OCI-LY1 (cell line): ENCODE data around the gene WFDC6.

ENCODE experiments used
- H2AFZ ChIP-seq: fragments of 200-600 bp; sonication (generic), shearing (Covaris generic); 2 replicates; pipeline ENCODE4 v1.6.0; 2014; ENCODE audit warnings: antibody characterized with exemption, mild to moderate bottlenecking, low read length
- H3F3A ChIP-seq: fragments of 200-600 bp; sonication (generic), shearing (Covaris generic); 2 replicates; pipeline ENCODE4 v1.6.0; 2014; ENCODE audit warnings: mild to moderate bottlenecking, antibody characterized with exemption, low read length, moderate library complexity; ENCODE audit not compliant: insufficient read depth
- H3K27ac ChIP-seq: fragments of 200-600 bp; sonication (generic); 2 replicates; pipeline ENCODE4 v1.5.1; 2014; ENCODE audit warnings: low read length, mixed run types, mild to moderate bottlenecking, low read depth; ENCODE audit not compliant: poor library complexity, severe bottlenecking
- H3K27me3 ChIP-seq: fragments of 200-600 bp; sonication (generic); 2 replicates; pipeline ENCODE4 v1.6.0; 2014; ENCODE audit warnings: antibody characterized with exemption, mild to moderate bottlenecking, low read length, moderate library complexity; ENCODE audit not compliant: insufficient read depth
- H3K36me3 ChIP-seq: fragments of 200-600 bp; sonication (generic); 2 replicates; pipeline ENCODE4 v1.6.1; 2014; ENCODE audit warnings: mild to moderate bottlenecking, antibody characterized with exemption, low read length, moderate library complexity, mixed read lengths; ENCODE audit not compliant: insufficient read depth
- H3K4me1 ChIP-seq: fragments of 200-600 bp; sonication (generic); 2 replicates; pipeline ENCODE4 v1.5.1; 2014; ENCODE audit warnings: mild to moderate bottlenecking, low read length, moderate library complexity; ENCODE audit not compliant: insufficient read depth, severe bottlenecking
- H3K4me2 ChIP-seq: fragments of 200-600 bp; sonication (generic), shearing (Covaris generic); 2 replicates; pipeline ENCODE4 v1.6.1; 2014; ENCODE audit warnings: low read length
- H3K4me3 ChIP-seq: fragments of 200-600 bp; sonication (generic); 2 replicates; pipeline ENCODE4 v1.5.1; 2014; ENCODE audit warnings: low read length, low read depth, mild to moderate bottlenecking, mixed read lengths; ENCODE audit not compliant: poor library complexity, severe bottlenecking
- H3K79me2 ChIP-seq: fragments of 200-600 bp; shearing (Covaris generic); 2 replicates; pipeline ENCODE4 v1.6.1; 2016; ENCODE audit warnings: mixed run types, low read length, mixed read lengths; ENCODE audit not compliant: insufficient read depth
- H3K9ac ChIP-seq: fragments of 200-600 bp; sonication (generic), shearing (Covaris generic); 2 replicates; pipeline ENCODE4 v1.6.1; 2014; ENCODE audit warnings: mild to moderate bottlenecking, low read length, mixed read lengths
- H3K9me2 ChIP-seq: fragments of 200-600 bp; sonication (generic), shearing (Covaris generic); 2 replicates; pipeline ENCODE4 v1.6.1; 2014; ENCODE audit warnings: low read depth, mild to moderate bottlenecking, low read length, mixed read lengths
- H3K9me3 ChIP-seq: fragments of 200-600 bp; shearing (Covaris generic); 2 replicates; pipeline ENCODE4 v1.6.1; 2014; ENCODE audit warnings: low read length, mixed read lengths
- H4K20me1 ChIP-seq: fragments of 200-600 bp; sonication (generic), shearing (Covaris generic); 2 replicates; pipeline ENCODE4 v1.6.0; 2016; ENCODE audit warnings: mild to moderate bottlenecking, low read length; ENCODE audit not compliant: insufficient read depth
- EZH2 ChIP-seq: fragments of 200-600 bp; sonication (generic), shearing (Covaris generic); IDR thresholded peaks from 2 replicates; pipeline ENCODE4 v1.8.0; 2017; ENCODE audit warnings: borderline replicate concordance, mixed run types, mild to moderate bottlenecking, antibody characterized with exemption, low read length, moderate library complexity, mixed read lengths
- TF ChIP-seq, protein P1 (sequence below): fragments of 200-600 bp; sonication (generic), shearing (Covaris generic); IDR thresholded peaks from 2 replicates; pipeline ENCODE4 v1.5.1; 2017; ENCODE audit warnings: mild to moderate bottlenecking, antibody characterized with exemption, low read length, moderate library complexity, mixed read lengths

Gene WFDC6

GRCh38 chr20:45484676-45485075 is 54.6 kb downstream of the WFDC6 start:
- H3K36me3 ChIP-seq: no peaks in the 10 kb centered on the region
- TF ChIP-seq EZH2: no peak
- TF ChIP-seq, protein P1, sequence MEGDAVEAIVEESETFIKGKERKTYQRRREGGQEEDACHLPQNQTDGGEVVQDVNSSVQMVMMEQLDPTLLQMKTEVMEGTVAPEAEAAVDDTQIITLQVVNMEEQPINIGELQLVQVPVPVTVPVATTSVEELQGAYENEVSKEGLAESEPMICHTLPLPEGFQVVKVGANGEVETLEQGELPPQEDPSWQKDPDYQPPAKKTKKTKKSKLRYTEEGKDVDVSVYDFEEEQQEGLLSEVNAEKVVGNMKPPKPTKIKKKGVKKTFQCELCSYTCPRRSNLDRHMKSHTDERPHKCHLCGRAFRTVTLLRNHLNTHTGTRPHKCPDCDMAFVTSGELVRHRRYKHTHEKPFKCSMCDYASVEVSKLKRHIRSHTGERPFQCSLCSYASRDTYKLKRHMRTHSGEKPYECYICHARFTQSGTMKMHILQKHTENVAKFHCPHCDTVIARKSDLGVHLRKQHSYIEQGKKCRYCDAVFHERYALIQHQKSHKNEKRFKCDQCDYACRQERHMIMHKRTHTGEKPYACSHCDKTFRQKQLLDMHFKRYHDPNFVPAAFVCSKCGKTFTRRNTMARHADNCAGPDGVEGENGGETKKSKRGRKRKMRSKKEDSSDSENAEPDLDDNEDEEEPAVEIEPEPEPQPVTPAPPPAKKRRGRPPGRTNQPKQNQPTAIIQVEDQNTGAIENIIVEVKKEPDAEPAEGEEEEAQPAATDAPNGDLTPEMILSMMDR: no peak
- H3K79me2 ChIP-seq: no peaks in the 10 kb centered on the region
- H3K27me3 ChIP-seq: no peaks in the 10 kb centered on the region
- no peaks in the 10 kb centered on the region for H3K9me2 ChIP-seq
- no peak overlapping the region for H3K9ac ChIP-seq
- H4K20me1 ChIP-seq: no peaks in the 10 kb centered on the region
- no peaks in the 10 kb centered on the region for H3F3A ChIP-seq
- no peak overlapping the region for H3K27ac ChIP-seq
- no peaks in the 10 kb centered on the region for H3K4me1 ChIP-seq
- H3K9me3 ChIP-seq: no peaks in the 10 kb centered on the region
- H3K4me3 ChIP-seq: no peak overlapping the region
- no peak overlapping the region for H2AFZ ChIP-seq
- no peak overlapping the region for H3K4me2 ChIP-seq
